T-helper 22 cell (primary cell): ENCODE results near the gene CCDC148.

ENCODE experiments used
- DNase-seq: peaks from one replicate; pipeline ENCODE4 v3.0.0-alpha.2; 2020; ENCODE audit warnings: low read depth

CCDC148 gene

GRCh38 chr2:158172719-158173118, 283.8 kb downstream of the CCDC148 start:
- no peak for DNase-seq

- DNase-seq: no peak
Observed at GRCh38 chr2:158154596-158154995, 302.0 kb downstream of the CCDC148 start.

GRCh38 chr2:158153270-158154015, 303.1 kb downstream of the CCDC148 start:
- no peak for DNase-seq

GRCh38 chr2:158144914-158145625, 311.5 kb downstream of the CCDC148 start:
- no peak for DNase-seq

GRCh38 chr2:158143703-158144360, 312.7 kb downstream of the CCDC148 start:
- no peak for DNase-seq

- no peak for DNase-seq
Observed at GRCh38 chr2:158142568-158143332, 313.8 kb downstream of the CCDC148 start.

DNA sequence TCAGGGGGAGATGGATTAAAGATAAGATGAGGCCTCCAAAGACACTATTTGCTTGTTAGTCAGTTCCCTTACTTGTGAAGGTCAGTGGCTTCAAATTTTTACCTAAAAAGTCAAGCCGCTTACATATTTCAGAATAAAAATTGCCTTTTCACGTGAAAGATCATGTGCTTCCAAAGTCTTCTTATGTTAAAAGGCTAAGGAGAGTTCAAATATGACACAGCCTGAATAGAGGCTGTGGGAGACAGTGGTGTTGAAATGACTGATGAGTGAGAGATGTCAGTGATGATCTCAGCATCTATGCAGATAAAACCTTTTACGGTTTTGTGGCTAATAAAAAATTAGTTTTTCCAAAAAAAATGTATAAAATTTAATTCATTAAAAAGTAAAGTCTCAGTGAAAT, 314.4 kb downstream of the CCDC148 start:
- no peak for DNase-seq

DNA sequence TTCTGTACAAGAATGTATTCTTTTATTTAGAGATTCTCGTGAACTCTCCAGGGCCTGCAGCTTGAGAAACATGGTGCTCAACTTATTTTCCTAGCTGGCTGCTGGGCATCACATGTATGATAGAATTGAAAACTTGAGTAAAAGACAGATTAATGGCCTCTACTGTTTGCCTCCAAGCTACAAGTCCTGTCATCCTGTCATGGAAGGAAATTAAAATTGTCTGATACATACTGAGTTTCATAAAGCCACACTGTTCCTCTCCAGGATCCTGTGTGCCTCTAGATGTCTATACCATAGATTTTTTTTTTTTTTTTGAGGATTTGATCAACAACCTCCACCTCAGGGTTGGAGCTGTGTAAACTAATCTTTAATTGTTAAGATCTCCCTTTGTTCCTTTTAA, 316.4 kb downstream of the CCDC148 start:
- no peak for DNase-seq

- no peak for DNase-seq
Observed at GRCh38 chr2:158138255-158138654, 318.3 kb downstream of the CCDC148 start.

GRCh38 chr2:158135096-158135495, 321.5 kb downstream of the CCDC148 start:
- DNase-seq: no peak

DNA sequence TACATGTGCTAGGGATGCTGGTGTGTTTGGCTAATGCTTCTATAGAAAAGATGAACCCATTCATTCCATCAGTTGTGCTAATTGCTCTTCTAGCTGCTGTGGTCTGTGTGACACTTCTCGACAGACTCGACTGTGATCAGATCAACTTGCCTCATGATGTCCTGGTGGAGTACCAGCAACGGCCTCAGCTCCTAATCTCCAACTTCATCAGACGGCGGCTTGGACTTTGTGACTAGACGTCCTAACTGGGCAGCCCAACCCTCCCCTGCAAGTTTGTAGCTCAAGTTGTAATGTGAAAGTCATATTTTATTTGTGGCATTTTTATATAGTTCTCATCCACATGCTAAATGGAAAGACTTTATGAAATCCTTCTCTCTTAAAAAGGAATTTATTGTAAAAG, 321.9 kb downstream of the CCDC148 start:
- no peak for DNase-seq

DNA sequence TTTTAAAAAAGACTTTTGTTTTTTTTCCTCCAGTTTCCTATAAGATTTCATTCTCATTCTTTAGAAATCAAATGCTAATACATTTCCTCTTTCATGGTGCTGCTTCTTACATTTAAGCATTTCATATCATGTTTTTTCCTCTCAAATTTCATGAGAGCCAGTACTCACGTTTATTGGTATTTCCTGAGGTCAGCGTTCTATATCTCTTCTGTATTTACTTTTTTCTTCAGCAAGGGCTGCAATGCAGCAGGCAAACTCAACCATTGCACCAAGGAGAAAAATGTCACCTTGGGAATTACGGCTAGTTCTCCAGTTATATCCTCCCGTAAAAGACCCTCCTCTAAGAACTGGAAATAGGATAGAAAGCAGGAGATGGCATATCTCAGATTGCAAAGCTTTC, 322.5 kb downstream of the CCDC148 start:
- DNase-seq: no peak

DNA sequence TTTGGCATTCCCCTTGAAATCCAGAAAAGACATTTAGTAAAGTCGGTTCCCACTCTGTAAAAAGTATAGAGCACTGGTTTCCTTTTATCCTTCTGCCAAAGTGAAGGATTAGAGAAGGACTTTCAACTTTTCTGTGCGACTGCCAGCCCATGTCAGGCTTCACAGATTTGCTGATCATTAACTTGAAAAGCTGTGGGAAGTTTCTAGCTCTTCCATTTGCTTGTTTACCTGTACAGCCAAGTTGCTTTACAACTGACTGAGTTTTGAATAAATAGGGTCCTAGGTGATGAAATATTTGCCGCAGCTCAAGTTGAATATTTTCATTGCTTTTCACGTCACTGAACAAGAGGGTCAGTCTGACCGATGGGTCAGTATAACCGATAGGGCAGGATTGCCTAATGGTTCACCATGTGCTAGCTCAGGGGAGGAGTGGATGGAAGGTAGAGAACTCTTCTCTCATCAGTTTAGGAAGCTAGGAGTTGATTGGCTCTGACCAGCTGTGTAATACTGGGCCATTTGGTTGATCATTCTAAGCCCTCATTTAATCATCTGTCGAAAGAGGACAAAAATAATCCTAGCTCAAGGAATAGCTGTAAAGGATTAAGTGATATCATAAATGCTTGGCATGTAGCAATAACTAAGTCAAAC, 324.5 kb downstream of the CCDC148 start:
- DNase-seq: no peak

- DNase-seq: no peak
Observed at GRCh38 chr2:158131483-158131912, 325.1 kb downstream of the CCDC148 start.

- no peak for DNase-seq
Observed at GRCh38 chr2:158130832-158131473, 325.6 kb downstream of the CCDC148 start.

DNA sequence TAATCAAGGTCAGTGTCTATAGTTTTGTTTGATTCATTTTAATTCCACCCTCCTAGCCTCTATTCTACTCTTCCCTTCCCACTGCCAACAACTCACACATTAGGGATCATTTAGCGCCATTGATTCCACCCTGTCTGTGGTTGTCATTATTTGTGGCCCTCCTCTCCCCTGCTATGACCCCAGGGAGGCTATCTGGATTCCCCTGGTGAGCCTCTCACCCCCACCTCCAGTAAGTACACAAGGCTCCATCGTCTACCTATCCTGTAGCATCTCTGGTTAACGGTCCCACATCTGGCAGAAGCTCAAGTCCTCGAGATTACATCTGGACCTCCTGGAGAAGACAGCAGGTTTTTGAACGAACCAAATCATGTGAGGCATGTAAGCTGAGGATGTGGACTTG, 327.5 kb downstream of the CCDC148 start:
- no peak for DNase-seq

- DNase-seq: no peak
Observed at GRCh38 chr2:158128168-158128973, 328.2 kb downstream of the CCDC148 start.

DNA sequence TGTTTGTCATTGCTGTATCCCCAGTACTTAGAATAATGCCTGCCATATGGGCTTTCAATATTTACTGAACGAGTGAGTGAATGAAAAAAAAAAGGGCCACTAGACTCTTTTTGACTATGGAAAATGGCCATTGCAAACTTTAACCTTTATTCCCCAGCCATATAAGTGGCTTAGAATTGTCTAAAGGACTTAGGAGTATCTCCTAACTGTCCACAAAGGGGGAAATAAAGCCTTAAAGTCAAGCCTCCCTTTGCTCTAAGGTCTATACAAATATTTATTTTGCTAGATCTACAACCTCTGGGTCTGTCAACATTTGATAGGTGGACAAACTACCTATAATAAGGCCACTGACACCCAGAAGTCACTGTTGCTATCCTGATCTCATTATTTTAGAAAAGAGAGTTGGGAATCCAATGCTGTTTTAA, 329.2 kb downstream of the CCDC148 start:
- no peak for DNase-seq

DNA sequence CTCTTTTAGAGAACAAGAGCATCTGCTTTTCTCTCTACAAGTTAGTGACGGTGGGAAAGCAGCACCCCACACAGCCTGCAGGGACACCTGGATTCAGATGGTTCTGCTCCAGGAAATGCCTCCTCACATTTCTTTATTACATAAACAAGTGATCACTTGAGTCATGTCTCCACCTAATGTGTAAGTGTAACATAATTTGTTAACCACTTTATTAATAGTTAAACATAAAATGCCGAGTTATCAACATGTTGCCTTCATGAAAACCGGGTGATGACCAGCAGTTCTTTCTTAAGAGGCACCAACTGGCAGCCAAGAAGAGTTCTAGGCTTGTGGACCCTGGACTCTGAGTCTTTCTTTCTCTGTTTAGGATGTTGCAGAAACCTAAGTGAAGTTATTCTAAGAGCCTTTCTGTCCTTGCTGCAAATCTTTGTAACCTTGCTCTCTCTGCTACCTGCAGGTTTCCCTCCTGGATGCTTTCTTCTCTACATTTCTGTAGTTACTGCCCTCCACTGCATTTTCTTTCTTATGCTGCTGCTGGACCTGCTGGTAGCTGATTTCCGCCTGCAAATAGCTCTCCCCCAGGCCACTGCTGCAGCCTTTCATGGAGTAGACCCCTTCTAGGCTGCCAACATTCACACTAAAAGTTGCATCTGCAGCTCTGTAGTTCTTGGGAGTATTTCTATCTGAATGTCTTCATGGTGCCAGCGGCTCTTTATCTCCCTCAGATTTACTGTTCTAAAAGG, 330.6 kb downstream of the CCDC148 start:
- no peak for DNase-seq

- no peak for DNase-seq
Observed at GRCh38 chr2:158124896-158125295, 331.7 kb downstream of the CCDC148 start.
